ENCODE results near the gene PLPP3.

The PLPP3 gene

DNA sequence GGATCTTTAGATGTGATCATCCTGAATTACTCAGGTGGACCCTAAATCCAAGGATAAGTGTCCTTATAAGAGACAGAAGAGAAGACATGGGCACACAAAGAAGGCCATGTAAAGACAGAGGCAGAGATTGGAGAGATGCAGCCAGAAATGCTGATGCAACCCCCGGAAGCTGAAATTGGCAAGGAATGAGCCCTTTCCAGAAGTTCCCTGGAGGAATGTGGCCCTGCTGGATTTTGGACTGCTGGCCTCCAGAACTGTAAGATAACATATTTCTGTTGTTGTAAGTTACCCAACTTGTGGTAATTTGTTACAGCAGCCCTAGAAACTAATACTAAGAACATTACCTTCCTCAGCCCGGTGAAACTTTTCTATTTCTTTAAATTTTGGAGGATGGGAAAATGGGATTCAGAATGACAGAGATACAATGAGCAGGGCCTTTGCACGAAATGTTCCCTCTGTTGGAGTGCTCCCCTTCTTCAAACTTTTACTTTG lies 11.2 kb upstream of the PLPP3 start:
- Histone ChIP-seq H3K9ac (no peak overlapping the region), H2AFZ (no peak overlapping the region), H3K4me3 (ENCODE audit: low read depth, low read length) (no peak overlapping the region), H3K27ac (no peak overlapping the region), H3K4me1 (no peaks in the 10 kb centered on the region), H3K4me2 (ENCODE audit: low read length) (no peak overlapping the region), H3K9me3 (ENCODE audit: control insufficient read depth, low read length) (no peaks in the 10 kb centered on the region), H3K79me2 (no peaks in the 10 kb centered on the region), H3K27me3 (ENCODE audit: control insufficient read depth, insufficient read depth, low read length) (no peaks in the 10 kb centered on the region), H3K36me3 (ENCODE audit: control insufficient read depth, insufficient read depth, low read length) (no peaks in the 10 kb centered on the region)
- TF ChIP-seq CTCF (IDR thresholded peaks at IDR 0.05) = no peak

- Histone ChIP-seq H3K27me3 (ENCODE audit: control insufficient read depth, insufficient read depth, low read length) (no peaks in the 10 kb centered on the region), H3K79me2 (no peaks in the 10 kb centered on the region), H3K27ac (no peak overlapping the region), H3K9ac (no peak overlapping the region), H3K4me1 (no peaks in the 10 kb centered on the region), H3K4me3 (ENCODE audit: low read depth, low read length) (no peak overlapping the region), H3K4me2 (ENCODE audit: low read length) (no peak overlapping the region), H3K36me3 (ENCODE audit: control insufficient read depth, insufficient read depth, low read length) (no peaks in the 10 kb centered on the region), H2AFZ (no peak overlapping the region), H3K9me3 (ENCODE audit: control insufficient read depth, low read length) (no peaks in the 10 kb centered on the region)
- TF ChIP-seq CTCF (IDR thresholded peaks at IDR 0.05) = no peak
Measured at GRCh38 chr1:56589369-56589768, 10.0 kb upstream of the PLPP3 start.

DNA sequence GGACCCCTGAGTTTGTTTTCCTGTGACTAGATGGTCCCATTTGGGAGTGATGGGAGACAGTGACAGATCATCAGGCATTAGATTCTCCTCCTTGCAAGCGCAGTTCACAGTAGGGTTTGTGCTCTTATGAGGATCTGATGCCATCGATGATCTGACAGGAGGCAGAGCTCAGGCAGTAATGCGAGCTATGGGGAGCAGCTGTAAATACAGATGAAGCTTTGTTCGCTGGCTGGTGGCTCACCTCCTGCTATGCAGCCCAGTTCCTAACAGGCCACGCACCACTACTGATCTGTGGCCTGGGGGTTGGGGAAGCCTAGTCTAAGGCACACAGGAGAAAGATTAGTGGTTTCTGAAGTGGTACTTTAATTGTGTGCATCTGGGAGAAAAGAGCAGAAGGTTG lies 7.1 kb upstream of the PLPP3 start:
- Histone ChIP-seq H3K4me2 (ENCODE audit: low read length) (no peak overlapping the region), H3K9ac (no peak overlapping the region), H3K79me2 (no peaks in the 10 kb centered on the region), H3K27me3 (ENCODE audit: control insufficient read depth, insufficient read depth, low read length) (no peaks in the 10 kb centered on the region), H3K27ac (no peak overlapping the region), H3K36me3 (ENCODE audit: control insufficient read depth, insufficient read depth, low read length) (no peaks in the 10 kb centered on the region), H3K4me3 (ENCODE audit: low read depth, low read length) (no peak overlapping the region), H3K9me3 (ENCODE audit: control insufficient read depth, low read length) (no peaks in the 10 kb centered on the region), H3K4me1 (no peaks in the 10 kb centered on the region), H2AFZ (no peak overlapping the region)
- no peak for TF ChIP-seq CTCF (IDR thresholded peaks at IDR 0.05)

- Histone ChIP-seq H3K4me1 (no peaks in the 10 kb centered on the region), H3K79me2 (no peaks in the 10 kb centered on the region), H3K4me3 (ENCODE audit: low read depth, low read length) (no peak overlapping the region), H3K27ac (no peak overlapping the region), H3K27me3 (ENCODE audit: control insufficient read depth, insufficient read depth, low read length) (no peaks in the 10 kb centered on the region), H2AFZ (no peak overlapping the region), H3K9ac (no peak overlapping the region), H3K4me2 (ENCODE audit: low read length) (no peak overlapping the region), H3K9me3 (ENCODE audit: control insufficient read depth, low read length) (no peaks in the 10 kb centered on the region), H3K36me3 (ENCODE audit: control insufficient read depth, insufficient read depth, low read length) (no peaks in the 10 kb centered on the region)
- TF ChIP-seq CTCF (IDR thresholded peaks at IDR 0.05) = no peak
Measured at GRCh38 chr1:56585985-56586384, 6.6 kb upstream of the PLPP3 start.

DNA sequence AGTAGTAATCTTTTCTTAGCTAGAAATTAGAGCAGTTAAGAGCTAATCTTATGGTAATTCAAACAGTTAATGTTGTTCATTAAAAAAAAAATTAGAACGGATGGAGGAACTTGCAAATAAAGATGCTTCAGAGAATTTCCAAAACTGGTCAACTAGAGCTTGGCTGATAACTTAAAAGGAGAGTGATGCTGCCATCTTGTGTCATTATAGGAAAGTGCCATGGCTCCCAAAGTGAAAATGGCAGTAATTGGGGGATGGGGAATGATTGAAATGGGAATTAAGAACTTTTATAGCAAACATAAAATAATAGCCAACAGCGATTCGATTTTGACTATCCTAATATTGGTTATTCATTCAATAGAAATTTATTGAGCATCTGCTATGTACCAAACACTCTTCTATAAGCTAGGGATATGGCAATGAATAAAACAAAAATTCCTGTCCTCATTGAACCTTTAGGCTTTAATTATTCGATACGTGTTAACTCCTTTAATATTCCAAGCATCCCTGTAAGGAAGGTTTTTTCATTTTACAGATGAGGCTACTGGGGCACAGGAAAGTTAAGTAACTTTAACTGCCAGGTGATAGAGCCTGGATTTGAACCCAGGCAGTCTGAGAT lies 5.7 kb upstream of the PLPP3 start:
- H3K4me3 ChIP-seq (ENCODE audit: low read depth, low read length) = no peak overlapping the region

More for the DNA sequence above, 5.7 kb upstream of the PLPP3 start:
- TF ChIP-seq CTCF (IDR thresholded peaks at IDR 0.05) = peak; percentile 55
- no peaks in the 10 kb centered on the region for H3K9me3 ChIP-seq (ENCODE audit: control insufficient read depth, low read length)
- no peaks in the 10 kb centered on the region for H3K27me3 ChIP-seq (ENCODE audit: control insufficient read depth, insufficient read depth, low read length)
- no peak overlapping the region for H3K27ac ChIP-seq
- H3K4me1 ChIP-seq = no peaks in the 10 kb centered on the region
- H2AFZ ChIP-seq = no peak overlapping the region
- H3K4me2 ChIP-seq (ENCODE audit: low read length) = no peak overlapping the region
- H3K9ac ChIP-seq = no peak overlapping the region
- no peaks in the 10 kb centered on the region for H3K36me3 ChIP-seq (ENCODE audit: control insufficient read depth, insufficient read depth, low read length)
- no peaks in the 10 kb centered on the region for H3K79me2 ChIP-seq
